GM12891 (cell line): Measurements from ENCODE around the gene NUB1.

Experiments used
- DNase-seq: peaks from one replicate; pipeline ENCODE4 v3.0.0; 2011; ENCODE audit warnings: low spot score; ENCODE audit not compliant: insufficient read length
- FAIRE-seq: peaks from 2 replicates; lab custom pipeline; 2011; peaks lifted over from hg19 to GRCh38; lab: Jason Lieb, UNC
- PAX5 ChIP-seq: IDR thresholded peaks from 2 replicates; pipeline ENCODE4 v1.6.1; 2011; ENCODE audit warnings: low read length, moderate library complexity, mild to moderate bottlenecking; ENCODE audit not compliant: insufficient read depth, severe bottlenecking
- POLR2A ChIP-seq: IDR thresholded peaks from 2 replicates; pipeline ENCODE4 v1.6.1; 2011; ENCODE audit warnings: low read depth, low read length, control low read depth
- POLR2AphosphoS5 ChIP-seq: IDR thresholded peaks from 2 replicates; pipeline ENCODE4 v1.6.1; 2011; ENCODE audit warnings: low read depth, low read length, control low read depth
- POU2F2 ChIP-seq: IDR thresholded peaks from 2 replicates; pipeline ENCODE4 v1.6.1; 2011; ENCODE audit warnings: low read depth, mild to moderate bottlenecking, control low read depth, low read length, moderate library complexity
- SPI1 ChIP-seq: IDR thresholded peaks from 2 replicates; pipeline ENCODE4 v1.6.1; 2011; ENCODE audit warnings: low read depth, low read length, control low read depth
- TAF1 ChIP-seq: IDR thresholded peaks from 2 replicates; pipeline ENCODE4 v1.6.1; 2011; ENCODE audit warnings: low read depth, low read length, control low read depth

Gene NUB1

GRCh38 chr7:151374726-151375125 is 33.1 kb downstream of the NUB1 start:
- DNase-seq = no peak
- TF ChIP-seq POLR2A (no peak), SPI1 (no peak), POLR2AphosphoS5 (no peak), POU2F2 (no peak), TAF1 (no peak), PAX5 (no peak)
- FAIRE-seq = no peak

GRCh38 chr7:151375530-151376217 is 34.1 kb downstream of the NUB1 start:
- DNase-seq (peak; percentile 12), FAIRE-seq (no peak)
- TF ChIP-seq PAX5 (no peak), POLR2AphosphoS5 (no peak), POLR2A (no peak), SPI1 (no peak), POU2F2 (no peak), TAF1 (no peak)

GRCh38 chr7:151376218-151376902 is 34.7 kb downstream of the NUB1 start:
- DNase-seq (peak; percentile 10), FAIRE-seq (no peak)
- TF ChIP-seq TAF1 = no peak
- TF ChIP-seq POLR2A = no peak
- no peak for TF ChIP-seq SPI1
- TF ChIP-seq POLR2AphosphoS5 = no peak
- no peak for TF ChIP-seq POU2F2
- TF ChIP-seq PAX5 = no peak

- peak; percentile 9 for DNase-seq
- TF ChIP-seq POLR2AphosphoS5 = no peak
- TF ChIP-seq POLR2A = no peak
- no peak for TF ChIP-seq SPI1
- TF ChIP-seq PAX5 = no peak
- TF ChIP-seq TAF1 = no peak
- no peak for TF ChIP-seq POU2F2
- no peak for FAIRE-seq
Measured at GRCh38 chr7:151377406-151377805, 35.8 kb downstream of the NUB1 start.

- no peak for TF ChIP-seq PAX5
- TF ChIP-seq TAF1 = no peak
- TF ChIP-seq POLR2A = no peak
- no peak for TF ChIP-seq SPI1
- no peak for TF ChIP-seq POU2F2
- no peak for TF ChIP-seq POLR2AphosphoS5
- DNase-seq = peak; percentile 5
- no peak for FAIRE-seq
Measured at GRCh38 chr7:151378011-151378410, 36.4 kb downstream of the NUB1 start.

- TF ChIP-seq PAX5 (no peak), POLR2A (no peak), TAF1 (no peak), POU2F2 (no peak), SPI1 (no peak), POLR2AphosphoS5 (no peak)
- DNase-seq (peak; percentile 6), FAIRE-seq (no peak)
Measured at GRCh38 chr7:151378496-151379192, 37.0 kb downstream of the NUB1 start.

GRCh38 chr7:151379193-151379520 is 37.5 kb downstream of the NUB1 start:
- no peak for TF ChIP-seq PAX5
- no peak for TF ChIP-seq SPI1
- TF ChIP-seq POLR2AphosphoS5 = no peak
- TF ChIP-seq TAF1 = no peak
- no peak for TF ChIP-seq POLR2A
- no peak for FAIRE-seq
- DNase-seq = peak; percentile 6

GRCh38 chr7:151379534-151380198 is 38.1 kb downstream of the NUB1 start:
- no peak for FAIRE-seq
- DNase-seq = peak; percentile 18
- TF ChIP-seq SPI1 = no peak
- no peak for TF ChIP-seq POLR2A
- no peak for TF ChIP-seq PAX5
- TF ChIP-seq TAF1 = no peak
- no peak for TF ChIP-seq POLR2AphosphoS5
- no peak for TF ChIP-seq POU2F2
